Measurements from ENCODE around the gene APP.
"Not testable (repeated sequence)": the region's sequence is repeated elsewhere in the genome, so short reads cannot be mapped to it uniquely, and the experiment has no call there.

The APP gene

GRCh38 chr21:26099610-26100219 lies 70.9 kb downstream of the APP start:
- no peak for DNase-seq (ENCODE audit: low read depth in 2 of 2)

GRCh38 chr21:26098772-26099397 lies 71.7 kb downstream of the APP start:
- no peak for DNase-seq (ENCODE audit: low read depth in 2 of 2)

- DNase-seq (ENCODE audit: low read depth in 2 of 2): no peak
Measured at GRCh38 chr21:26097475-26097874, 73.1 kb downstream of the APP start.

GRCh38 chr21:26096494-26097371 lies 73.8 kb downstream of the APP start:
- no peak for DNase-seq (ENCODE audit: low read depth in 2 of 2)

- DNase-seq (ENCODE audit: low read depth in 2 of 2): no peak
Measured at GRCh38 chr21:26095131-26095530, 75.4 kb downstream of the APP start.

GRCh38 chr21:26093122-26093521 lies 77.4 kb downstream of the APP start:
- DNase-seq (ENCODE audit: low read depth in 2 of 2): no peak

- DNase-seq (ENCODE audit: low read depth in 2 of 2): no peak
Measured at GRCh38 chr21:26091480-26092018, 79.0 kb downstream of the APP start.

- DNase-seq (ENCODE audit: low read depth in 2 of 2): no peak
Measured at GRCh38 chr21:26089730-26090129, 80.8 kb downstream of the APP start.

- DNase-seq (ENCODE audit: low read depth in 2 of 2): no peak
Measured at GRCh38 chr21:26087223-26087918, 83.2 kb downstream of the APP start.

GRCh38 chr21:26085882-26086281 lies 84.7 kb downstream of the APP start:
- DNase-seq (ENCODE audit: low read depth in 2 of 2): no peak

GRCh38 chr21:26085127-26085526 lies 85.4 kb downstream of the APP start:
- DNase-seq (ENCODE audit: low read depth in 2 of 2): no peak

GRCh38 chr21:26082549-26082948 lies 88.0 kb downstream of the APP start:
- no peak for DNase-seq (ENCODE audit: low read depth in 2 of 2)

GRCh38 chr21:26081175-26081760 lies 89.3 kb downstream of the APP start:
- not testable (repeated sequence) for DNase-seq (ENCODE audit: low read depth in 2 of 2)

- DNase-seq (ENCODE audit: low read depth in 2 of 2): no peak
Measured at GRCh38 chr21:26080211-26080610, 90.4 kb downstream of the APP start.

GRCh38 chr21:26079366-26079765 lies 91.2 kb downstream of the APP start:
- DNase-seq (ENCODE audit: low read depth in 2 of 2): no peak

- DNase-seq (ENCODE audit: low read depth in 2 of 2): no peak
Measured at GRCh38 chr21:26077521-26077920, 93.0 kb downstream of the APP start.

GRCh38 chr21:26072666-26073615 lies 97.6 kb downstream of the APP start:
- no peak for DNase-seq (ENCODE audit: low read depth in 2 of 2)

- peak in 1 of 2 donors; percentile 1 for DNase-seq (ENCODE audit: low read depth in 2 of 2)
Measured at GRCh38 chr21:26070822-26071425, 99.6 kb downstream of the APP start.

- DNase-seq (ENCODE audit: low read depth in 2 of 2): no peak
Measured at GRCh38 chr21:26070121-26070520, 100.4 kb downstream of the APP start.

- no peak for DNase-seq (ENCODE audit: low read depth in 2 of 2)
Measured at GRCh38 chr21:26068776-26069175, 101.8 kb downstream of the APP start.
